HG02759 (cell line): Measurements from ENCODE around the gene MYO5A.

Source experiments
- ATAC-seq: cut with Tn5 transposase; IDR thresholded peaks from one replicate; pipeline ENCODE4 v1.9.1; 2021; ENCODE audit warnings: mild to moderate bottlenecking, moderate library complexity; ENCODE audit not compliant: unreplicated experiment

Gene MYO5A

DNA sequence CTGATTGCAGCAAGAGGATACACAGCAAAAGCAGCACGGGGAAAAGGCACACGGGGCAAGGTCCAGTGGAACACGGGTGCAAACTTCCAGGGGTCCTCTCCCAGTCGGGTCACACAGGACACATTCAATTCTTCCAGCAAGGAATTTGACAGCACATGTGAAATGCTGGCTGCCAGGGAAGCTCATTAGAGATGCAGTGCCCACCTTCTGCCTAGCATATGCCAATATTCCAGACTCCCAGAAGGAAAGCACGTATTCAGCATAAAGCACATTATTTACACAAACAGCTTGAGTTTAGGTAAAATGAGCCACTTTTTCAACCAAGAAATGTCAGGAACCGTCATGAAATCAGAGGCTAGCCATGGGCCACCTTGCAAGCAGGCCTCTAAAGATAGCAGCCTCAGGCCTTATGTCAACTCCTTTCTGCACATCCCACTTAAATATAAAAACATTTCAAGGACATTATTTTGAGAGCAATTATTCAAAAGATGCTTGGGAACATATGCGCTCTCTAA, 252.4 kb downstream of the MYO5A start:
- ATAC-seq: no peak

DNA sequence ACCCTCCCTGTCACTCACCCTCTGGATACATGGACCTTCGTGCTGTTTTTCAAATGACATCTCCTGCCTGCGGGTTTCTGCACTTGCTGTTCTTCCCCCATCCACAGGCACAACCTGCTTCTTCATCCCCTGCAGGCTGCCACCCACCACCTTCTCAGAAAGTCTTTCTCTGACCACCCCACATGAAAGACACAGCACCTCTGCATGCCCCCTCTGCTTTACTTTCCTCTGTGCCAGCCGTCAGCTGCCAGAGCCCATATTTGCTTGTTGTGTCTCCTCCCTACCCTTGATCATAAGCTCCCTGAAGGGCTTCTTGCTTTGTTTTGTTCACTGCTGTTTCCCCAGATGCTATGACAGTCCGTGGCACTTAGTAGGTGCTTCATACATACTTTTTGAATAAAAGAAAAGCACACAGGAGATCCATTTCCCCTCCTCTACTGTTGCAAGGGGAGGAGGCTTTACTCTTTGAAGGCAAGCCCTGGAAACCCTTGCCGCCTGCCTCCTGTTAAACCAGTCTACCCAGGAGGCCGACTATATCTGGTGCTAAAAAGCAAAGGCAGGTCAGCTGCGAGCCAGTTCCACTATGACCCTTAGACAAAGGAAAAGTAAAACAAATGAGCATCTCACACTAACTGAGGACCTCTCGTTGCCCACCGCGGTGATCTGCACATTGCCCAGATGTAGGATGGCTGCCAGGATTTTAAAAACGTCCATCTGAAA, 265.0 kb downstream of the MYO5A start:
- ATAC-seq: no peak

DNA sequence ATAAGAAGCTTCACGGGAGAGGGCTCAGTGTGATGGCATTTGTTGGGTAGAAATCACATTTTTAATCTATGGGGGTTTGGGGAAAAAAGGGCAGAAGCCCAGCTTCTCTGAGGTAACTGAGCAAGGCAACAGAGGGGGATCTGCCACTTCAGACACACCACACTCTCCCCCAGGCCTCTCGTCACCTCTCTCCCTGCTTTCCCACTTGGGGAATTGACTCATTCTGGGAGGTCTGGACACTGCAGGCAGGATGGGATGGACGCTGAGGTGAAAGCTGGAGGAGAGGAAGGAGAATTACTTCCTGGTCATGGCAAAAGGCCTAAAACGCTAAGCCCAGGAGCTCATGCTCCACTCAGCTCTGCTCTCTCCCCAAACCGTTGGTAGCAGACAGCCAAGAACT, 266.3 kb downstream of the MYO5A start:
- ATAC-seq: no peak

DNA sequence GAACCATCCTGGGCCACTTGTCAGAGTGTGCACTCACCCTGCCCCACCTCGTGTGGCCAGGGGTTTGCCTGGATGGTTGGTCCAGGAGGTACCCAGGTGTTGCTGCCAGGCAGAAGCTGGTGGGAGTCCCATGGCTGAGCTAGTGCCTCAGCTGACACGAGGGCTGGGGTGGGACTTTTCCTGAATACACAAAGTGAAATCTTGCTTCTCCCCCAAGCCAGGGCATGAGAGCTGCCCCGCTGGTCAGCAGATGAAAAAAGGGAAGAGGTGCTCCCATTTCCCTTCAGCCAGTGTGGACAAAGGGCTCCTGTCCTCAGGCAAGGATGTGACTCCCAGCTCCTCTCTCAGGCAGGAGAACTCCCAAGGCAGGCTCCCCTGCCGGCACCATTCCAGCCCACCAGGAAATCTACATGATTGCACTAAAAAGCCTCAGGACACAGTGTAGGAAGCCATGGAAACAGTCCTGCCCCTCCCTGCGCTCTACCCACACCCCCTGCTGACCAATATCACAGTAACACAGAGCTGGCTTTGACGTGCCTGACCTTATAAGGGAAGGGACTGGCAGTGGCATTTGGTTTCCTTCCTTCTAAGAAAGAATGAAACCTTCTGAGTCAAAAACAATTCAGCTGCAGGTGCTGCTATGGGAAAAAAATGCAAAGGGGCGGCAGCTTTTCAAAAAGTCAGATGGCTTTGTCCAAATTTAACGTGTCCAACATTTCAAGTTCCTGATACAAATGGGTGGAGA, 267.0 kb downstream of the MYO5A start:
- ATAC-seq: peak; percentile 99

DNA sequence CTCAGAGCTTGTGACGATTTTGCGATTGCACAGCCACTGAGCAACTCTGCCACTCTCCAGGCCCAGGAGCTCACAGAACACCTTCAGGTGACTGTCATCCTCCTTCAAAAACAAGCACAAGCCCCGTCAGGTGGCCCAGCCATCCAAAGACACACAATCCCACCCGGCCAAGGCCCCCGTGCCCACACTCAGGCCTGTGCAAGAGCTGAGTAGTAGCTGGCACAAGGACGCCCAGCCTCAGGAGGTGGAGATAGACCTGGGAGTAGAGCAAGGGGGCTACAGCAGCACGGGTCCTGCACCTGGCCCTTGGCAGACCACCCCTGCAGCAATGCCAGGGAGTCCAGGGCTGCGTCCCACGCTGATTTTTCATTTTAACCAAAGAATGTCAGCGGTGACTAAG, 267.7 kb downstream of the MYO5A start:
- no peak for ATAC-seq

DNA sequence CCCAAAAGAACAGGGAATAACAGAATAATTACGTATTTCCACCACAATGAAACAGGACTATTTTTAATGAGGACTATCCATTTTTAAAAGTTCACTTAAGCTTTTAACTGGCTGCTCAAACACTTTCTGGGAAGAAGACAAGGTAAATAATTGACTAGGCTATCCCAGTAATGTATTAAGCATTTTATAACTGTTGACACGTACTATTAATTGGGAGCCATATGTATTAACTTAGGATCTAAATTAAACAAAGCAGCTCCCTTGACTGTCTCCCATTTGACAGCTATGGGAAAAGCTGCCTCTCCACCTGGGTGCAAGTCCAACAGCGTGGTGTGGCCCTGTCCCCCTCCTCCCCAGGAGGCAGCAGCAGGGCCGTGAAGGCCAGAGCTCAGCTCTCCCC, 269.2 kb downstream of the MYO5A start:
- no peak for ATAC-seq

DNA sequence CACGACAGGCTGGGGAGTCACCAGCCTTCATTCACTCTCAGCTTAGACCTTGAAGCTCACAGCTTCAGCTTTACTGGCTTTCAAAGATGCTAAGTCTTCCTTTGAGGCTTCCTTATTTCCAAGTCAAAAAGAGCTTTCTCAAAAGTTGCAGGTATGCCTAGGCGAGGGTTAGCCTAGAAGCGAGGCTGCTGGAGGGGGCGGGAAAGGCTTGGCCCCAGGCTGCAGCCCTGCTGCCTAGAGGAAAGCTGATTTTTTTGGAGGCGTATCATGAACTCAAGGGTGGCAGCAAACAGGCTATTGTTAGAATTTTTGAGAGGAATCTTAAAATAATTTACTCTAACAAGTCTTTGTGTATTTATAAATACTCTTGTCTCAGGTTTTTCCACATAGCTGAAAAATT, 270.2 kb downstream of the MYO5A start:
- ATAC-seq: no peak

DNA sequence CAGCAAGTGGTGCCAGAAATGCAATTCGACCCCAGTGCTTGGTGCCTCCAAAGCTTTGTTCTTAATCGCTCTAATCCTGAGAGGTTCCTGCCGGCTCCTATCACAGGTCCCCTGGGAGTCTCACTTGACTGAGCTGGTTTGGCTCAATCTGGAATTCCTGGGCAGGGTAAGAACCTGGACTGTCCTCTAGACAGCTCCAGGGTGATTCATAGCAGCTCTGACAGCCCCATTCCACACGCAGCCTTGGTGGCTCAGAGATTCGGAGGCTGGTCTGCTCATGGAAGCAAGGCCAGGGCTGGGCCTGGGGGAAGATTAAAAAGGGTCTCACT, 271.0 kb downstream of the MYO5A start:
- no peak for ATAC-seq
